Activated CD4-positive, CD25-positive, alpha-beta regulatory T cell treated with anti-CD3 and anti-CD28 coated beads, Interleukin-2, amount 50 U/mL, for 72 hours (primary cell): Measurements from ENCODE around the gene GJC1.

Experiments used
- DNase-seq: peaks from one replicate; pipeline ENCODE4 v3.0.0; 2021

The GJC1 gene

DNA sequence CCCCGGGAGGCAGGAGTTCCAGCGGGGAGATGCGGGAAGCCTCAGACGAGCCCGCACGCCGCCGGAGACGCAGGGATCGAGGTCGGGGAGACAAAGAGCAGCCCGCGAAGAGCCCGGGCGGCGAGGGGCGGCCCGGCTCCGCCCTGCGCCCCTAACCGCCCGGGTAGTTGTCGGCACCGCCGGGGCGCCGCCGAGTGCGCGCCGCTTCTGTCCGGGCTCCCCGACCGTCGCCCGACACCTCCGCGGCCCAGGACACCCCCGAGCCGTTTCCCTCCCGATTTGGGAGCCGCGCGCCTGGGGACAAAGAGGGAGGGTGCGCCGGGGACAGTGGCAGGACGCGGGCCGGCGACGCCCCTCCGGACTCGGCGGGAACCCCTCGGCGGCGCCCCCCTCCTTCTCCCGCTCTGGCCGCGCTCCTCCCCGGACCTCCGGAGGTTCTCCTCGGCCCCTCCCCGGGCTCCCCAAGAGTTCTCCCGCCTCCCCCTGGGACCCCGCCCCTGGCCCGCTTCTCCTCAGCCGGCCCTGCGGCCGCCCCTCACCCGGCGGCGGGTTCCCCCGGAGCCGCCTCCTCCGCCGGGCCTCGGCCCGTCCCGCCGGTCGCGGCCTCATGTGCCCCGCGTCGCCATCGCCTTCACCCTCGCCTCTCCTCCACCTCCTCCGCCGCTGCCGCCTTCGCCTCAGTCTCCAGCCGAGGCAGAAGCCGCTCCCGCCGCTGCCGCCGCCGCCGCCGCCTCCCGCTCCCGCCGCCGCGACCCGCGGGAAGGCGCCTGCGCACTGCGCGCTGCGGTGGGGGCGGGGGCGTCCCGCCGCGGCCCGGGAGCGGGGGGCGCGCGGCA lies at the start of gene GJC1:
GJC1 (minus strand) TSS at position 765 of the 836 bp plus-strand sequence. CDS start 24,470 bp downstream, outside the sequence.
- peak; percentile 39 for DNase-seq

DNA sequence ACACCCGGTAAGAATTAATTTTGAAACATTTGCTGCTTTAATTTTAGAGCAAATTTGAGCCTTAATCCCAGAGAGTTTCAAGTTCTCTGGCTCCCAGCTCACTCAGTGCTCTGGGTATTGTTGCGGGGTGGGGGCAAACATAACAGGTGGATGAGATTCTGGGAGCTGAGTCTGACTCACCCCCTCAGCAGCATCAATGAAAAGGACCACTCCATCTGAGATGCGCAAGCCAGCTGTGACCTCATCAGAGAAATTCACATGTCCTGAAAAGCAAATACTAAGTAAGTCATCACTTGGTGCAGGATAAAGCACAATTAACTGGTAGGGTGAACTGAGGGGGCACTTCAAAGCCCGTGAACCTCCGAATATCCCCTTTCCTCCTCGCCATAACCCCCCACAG lies 49.3 kb upstream of the GJC1 start:
- DNase-seq: no peak

DNA sequence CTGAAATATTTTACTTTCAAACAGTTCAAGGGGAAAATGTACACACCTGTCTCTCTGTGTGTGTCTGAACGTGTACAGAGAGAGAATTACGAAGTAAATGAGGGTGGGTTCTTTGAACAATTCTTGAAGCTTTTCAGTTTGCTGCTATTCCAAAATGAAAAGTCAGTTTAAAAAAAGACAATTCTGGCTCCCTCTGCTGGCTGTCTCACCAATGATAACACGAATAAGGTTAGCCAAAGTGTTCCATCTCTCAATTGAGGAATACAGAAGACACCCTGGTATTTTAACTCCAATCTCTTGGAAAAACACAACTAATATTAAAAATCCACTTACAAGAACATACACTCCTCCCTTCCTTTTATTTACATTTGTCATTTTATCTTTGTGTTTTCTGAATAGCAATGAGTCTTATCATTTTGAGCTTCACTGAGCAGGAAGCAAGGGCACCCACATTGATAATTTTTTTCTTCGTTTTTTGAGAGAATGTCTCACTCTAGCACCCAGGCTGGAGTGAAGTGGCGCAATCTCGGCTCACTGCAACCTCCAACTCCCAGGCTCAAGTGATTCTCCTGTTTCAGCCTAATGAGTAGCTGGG lies 48.6 kb upstream of the GJC1 start:
- DNase-seq: no peak

DNA sequence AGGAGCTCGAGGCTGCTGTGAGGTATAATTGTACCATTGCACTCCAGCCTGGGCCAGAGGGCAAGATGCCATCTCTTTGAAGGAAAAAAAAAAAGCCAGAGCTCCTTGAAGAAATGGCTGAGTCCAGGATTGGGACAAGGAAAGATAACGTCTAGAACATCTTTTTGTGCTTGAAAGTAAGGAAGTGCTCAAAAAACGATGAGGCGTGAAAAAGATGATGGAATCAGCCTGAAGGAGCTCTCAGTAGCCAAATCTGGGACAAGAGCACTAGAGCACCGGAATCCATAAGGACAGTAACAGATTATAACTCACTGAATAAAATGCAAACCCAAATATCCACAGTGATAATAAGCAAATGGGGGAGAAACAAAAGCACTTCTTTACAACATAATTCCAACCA lies 47.0 kb upstream of the GJC1 start:
- DNase-seq: no peak

DNA sequence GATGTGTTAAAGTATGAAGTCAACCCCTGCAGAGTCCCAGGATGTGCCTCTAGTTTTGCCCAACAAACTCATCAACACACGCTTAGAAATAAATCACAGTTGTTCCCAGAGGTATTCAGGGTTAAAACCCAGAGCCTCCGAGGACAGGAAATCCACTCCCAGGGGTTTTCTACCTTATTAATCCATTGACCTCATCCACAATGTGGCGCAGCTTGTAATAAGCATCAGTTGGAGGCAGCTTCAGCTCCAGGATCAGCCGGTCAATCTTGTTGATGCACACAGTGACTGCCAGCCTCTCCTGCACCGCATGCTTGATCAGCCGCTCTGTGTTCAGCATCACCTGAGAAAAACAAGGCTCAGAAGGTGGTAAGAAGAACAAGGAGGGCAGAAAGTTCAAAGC lies 45.7 kb upstream of the GJC1 start:
- DNase-seq: no peak

DNA sequence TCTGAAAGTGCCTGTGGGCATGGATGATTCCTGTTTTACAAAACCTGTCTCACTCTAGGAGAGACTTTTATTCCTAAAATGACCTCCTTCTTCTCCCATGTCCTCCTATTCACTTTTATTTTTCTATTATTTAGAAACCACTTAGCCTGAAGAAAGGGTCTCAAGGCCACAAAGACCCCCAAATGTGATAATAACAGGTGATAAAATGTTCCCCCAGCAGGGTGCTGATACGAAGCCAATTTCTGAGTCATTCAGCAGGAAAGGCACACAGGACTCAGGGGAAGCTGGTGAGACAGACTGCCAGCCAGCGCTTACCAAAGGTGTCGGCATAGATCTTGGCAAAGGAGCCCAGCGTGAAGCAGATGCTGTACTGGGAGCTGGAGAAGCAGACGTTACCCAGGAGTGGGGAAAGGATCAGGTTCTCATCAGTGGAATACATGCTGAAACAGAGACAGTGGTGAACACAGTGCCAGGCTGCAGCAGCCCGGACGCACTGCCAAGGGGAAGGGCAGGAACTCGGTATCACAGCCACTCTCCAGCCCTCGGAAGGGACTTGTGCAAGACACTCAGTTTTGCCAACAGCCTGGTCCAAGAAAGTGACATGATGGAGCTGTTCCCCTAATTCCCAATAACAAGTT lies 42.2 kb upstream of the GJC1 start:
- DNase-seq: no peak

DNA sequence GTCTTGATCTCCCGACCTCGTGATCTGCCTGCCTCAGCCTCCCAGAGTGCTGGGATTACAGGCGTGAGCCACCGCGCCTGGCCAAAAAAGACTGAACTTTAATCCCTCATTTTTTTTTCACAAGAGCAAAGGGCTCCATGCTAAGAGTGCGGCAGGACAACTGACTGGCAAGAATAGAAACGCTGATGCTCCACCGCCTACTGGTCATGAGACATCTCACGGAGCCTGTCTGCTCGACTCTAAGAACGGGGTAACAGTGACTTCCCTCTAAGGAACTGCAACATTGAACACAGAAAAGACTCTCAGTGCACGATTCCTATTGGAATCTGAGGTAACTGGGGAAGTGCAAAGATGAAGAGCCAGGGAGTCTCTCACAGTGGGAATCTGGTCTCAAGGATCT lies 41.5 kb upstream of the GJC1 start:
- no peak for DNase-seq

DNA sequence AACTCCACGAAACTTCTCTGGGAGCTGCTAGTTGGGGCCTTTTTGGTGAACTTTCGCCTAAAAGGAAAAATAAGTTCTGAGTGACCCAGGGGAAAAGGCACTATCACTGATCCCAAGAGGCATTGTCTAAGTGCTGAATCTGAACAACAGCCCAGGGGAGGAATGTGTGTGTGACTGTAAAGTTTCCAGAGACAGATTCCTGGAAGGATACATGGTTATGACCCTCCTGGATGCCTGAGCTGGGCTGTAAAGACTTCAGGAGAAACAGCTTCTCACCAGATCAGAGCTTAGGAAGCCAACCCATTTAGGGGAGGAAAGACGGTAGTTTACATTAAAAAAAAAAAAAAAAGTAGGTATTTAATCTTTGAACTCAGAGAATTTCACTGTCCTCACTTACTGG lies 37.8 kb upstream of the GJC1 start:
- no peak for DNase-seq

DNA sequence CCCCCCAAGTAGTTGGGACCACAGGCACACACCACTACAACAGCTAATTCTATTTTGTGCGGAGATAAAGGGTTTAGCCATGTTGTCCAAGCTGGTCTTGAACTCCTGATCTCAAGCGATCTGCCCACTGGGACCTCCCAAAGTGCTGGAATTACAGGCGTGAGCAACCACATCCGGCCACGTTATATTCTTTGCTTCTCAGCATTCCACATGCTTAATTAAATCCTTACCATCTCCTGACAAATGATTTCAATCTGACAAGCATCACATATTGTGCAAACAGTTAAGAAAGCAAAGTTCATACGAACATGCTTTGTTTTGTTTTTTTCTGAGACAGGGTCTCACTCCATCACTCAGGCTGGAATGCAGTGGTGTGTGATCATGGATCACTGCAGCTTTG lies 35.8 kb upstream of the GJC1 start:
- no peak for DNase-seq

DNA sequence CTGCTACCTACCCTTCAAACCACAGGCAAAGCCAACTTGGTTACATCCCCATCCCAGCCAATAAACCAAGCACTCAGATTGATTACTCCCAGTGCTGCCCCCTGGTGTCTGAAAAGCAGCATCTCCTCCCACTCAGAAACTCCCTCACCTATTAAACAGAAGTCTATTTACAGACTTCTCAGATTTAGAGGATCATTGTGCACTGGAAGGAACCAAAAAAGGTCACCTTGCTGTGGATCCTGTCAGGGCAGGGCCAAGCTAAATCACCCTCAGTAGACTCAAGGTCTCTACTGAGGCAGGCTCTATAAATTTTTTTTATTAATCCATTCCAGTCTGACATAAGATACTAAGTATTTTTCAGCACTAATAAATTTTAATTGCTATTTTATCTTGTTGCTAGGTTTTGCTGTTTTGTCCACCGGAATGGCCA lies 35.2 kb upstream of the GJC1 start:
- DNase-seq: peak; percentile 65

DNA sequence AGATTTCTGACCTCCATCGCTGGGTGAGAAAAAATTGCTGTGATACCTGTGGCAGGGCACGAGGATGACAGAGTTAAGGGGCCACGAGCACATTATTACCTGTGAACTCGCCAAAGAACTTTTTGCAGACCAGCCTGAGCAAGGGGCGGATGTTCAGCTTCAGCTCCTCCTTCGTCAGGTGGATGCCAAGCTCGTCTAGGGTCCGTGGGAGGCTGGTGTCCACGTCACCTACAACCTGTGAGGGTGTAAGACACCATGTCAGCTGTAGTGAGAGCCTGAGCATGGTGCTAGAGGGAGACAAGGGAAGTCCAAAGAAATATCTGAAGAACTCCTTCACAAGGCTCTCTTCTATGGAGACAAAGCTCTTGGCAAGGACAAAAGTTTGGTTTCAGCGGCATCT lies 34.7 kb upstream of the GJC1 start:
- no peak for DNase-seq

DNA sequence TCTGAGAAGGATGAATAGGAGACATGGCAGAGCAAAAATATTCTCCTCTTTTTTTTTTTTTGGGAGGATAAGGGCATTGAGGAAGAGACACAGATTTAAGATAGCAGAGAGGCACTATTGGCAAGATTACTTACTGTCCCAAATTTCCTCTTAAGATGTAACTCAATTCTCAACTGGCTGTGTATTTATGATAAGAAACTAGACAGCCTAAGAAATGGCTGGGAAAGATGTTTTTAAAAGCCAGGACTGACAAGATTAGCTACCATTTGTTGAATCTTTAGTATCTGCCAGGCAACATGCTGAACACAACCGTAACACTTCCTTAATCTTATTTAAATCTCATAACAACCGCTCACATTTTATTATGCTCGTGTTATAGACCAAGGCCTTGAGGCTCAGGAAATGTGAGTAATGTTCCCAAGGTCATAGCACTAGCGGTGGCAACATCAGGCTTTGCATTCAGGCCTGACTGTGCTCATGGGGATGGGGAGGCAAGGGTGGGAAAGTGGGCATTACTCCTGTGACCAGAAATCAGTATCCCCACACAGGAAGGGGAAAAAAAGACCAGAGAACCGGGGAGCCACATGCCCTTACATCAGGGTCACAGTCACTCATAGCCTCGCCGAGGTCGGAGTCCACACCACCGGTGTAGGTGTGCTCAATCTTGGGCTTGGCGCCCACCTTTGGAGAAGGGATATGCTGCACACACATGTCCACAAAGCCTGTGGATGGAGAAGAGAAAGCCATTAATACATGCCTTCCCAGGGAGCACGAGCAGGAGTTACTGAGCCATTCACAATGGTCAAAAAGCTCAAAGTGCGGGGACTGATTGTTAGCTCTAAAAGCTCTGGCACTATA lies 33.2 kb upstream of the GJC1 start:
- no peak for DNase-seq

DNA sequence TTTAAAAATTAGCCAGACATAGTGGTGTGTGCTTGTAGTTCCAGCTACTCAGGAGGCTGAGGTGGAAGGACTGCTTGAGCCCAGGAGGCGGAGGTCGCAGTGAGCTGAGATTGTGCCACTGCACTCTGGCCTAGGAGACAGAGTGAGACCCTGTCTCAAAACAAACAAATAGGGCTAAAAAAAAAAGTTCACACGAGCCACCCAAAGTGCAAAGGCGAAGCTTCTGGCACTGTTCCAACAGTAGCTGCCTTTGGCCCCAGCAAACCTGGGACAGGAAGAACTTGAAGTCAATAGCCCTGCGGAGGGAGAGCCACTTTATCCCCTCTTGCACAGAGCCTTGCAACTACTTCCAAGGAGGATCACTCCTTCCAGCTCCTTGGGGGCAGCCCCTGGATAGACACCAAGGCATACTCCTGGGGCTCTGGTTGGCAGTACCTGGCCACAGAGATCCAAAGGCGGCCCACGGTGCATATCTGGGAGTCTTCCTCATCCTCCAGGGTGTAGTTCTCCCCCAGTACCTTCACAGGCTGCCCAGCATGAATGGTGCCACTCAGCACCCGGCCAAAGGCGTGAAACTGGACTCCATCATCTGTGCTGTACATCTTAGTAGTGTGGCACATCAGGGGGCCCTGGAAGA lies 32.3 kb upstream of the GJC1 start:
- no peak for DNase-seq

DNA sequence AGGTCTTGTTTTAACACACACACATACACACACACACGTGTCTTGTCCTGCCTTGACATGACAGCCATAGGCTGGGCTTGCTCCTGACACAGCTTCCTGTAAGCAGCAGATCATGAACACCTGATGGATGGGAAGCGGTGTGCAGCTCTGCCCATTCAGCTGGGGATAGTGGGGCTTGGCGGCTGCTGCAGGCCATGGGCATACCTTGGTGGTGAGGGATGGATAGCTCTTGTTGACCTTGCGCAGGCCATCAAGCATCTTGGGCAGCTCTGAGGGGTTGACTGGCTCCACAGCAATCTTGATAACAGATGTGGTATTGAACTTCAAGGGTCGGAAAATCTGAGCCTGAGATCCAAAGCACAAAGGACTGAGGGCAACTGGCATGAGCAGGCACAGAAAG lies 29.6 kb upstream of the GJC1 start:
- no peak for DNase-seq

DNA sequence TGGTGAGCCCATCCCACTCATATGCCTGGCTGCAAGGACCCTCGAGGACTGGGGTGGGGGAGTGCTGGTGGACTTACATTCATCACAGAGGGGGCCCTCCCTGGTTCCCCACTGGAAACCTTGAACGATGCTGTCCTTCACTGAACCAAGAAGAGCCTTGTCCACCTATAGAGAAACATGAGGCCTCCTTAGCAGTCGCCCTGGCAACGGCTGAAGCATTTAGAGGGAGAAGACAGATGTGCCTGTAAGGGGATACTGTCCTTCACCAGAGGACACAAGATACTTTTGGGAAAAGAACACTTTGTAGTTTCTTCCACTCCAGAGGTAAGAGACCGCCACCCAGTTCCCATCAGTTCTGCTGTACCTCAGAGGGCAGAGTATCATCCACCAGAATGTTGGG lies 24.1 kb upstream of the GJC1 start:
- no peak for DNase-seq

DNA sequence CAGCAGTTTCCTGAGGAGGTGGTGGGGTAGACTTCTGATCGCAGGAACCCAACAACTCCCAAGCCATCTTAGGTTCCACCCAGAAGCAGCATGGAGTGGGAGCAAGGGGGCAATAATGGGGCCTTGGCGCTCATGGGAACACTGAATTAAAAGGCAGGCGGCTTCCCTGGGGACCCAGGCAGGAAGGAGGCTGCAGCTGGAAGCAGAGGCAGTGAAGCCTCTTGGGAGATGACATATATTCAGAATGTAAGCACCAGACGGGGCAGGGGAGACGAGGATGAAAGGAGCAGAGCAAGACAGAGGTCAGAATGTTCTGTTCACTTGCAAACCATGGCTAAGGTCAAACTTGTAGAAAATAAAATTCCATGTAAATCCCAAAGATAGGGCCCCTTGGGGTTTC lies 20.5 kb upstream of the GJC1 start:
- DNase-seq: no peak

DNA sequence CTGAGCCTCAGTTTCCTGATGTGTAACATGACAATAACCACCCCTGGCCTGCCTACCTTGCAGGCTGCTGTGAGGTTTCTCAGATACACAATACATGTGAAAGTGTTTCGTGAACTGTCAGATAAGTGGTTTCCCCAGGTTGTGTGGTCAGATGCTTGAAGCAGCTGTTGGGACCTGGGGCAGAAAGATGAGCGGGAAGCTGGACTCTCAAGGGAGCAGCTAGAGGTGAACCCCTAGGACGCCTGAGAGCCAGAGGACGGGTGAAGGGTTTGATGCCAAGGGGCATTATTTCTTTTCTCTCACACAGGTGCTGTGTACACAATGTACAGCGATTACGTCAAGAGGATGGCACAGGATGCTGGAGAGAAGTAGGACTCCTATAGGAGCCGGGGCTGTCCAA lies 19.9 kb upstream of the GJC1 start:
- DNase-seq: no peak

DNA sequence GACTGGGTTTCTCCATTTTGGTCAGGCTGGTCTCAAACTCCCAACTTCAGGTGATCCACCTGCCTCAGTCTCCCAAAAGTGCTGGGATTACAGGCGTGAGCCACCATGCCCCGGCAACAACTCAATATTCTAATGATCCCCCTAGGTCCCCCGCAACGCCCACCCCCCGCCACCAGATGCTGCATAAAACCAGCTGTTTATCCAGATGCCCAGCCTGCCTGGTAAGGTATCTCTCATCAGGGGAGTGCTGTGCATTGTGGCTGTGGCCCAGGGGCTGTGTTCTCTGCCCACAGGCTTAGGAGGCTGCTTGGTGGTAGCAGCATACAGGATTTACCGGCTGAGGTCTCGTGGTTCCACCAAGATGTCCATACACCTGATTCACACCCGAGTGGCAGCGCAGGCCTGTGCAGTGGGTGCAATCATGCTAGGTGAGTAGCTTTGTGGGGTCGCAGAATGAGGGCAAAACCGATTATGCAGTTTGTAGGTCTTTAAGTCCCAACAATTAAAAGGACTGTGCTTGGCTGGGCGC lies 18.9 kb upstream of the GJC1 start:
- no peak for DNase-seq

DNA sequence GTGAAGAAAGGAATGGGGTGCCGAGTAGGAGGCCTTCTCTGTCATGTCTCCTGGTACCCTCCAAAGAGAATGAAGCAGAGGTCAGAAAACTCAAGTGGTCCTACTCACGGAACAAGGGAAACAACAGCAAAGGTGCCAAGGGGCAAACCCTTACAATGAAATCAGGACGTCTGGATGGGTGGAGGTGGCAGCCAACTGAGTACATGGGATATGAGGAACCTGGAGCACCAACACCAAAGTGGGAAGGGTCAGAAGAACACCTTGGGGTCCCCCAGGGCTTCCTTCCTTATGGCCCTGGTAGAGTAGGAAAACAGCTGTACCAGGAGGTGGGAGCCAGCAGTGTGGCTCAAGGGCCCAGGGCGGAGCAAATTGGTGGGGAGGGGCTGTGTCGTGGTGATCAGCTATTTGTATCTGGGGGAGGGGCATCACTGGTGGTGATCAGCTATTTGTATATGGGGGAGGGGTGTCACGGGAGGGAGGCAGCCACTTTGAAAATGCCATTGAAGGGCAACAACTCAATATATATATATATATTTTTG lies 18.2 kb upstream of the GJC1 start:
- DNase-seq: no peak

DNA sequence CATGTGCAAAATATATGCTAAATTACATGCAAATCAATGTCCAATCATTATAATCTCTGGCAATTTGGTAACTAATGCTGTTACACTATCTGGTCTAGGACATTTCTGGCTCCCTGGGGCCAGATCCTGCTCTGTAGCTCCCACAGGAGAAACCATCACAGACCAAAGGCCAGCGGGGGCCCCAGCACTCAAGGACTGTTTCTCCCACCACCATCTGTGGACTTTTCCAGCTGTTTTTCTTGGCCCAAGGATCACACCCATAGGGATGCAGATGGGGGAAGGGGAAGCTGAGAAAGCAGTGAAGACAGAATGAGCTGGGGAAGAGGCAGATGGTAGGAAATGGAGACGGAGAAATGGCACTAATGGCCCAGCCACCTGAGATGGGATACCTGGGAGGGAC lies 17.5 kb upstream of the GJC1 start, which contains the start of gene HIGD1B:
HIGD1B (plus strand) TSS at position 298 of the 400 bp plus-strand sequence. CDS start 270 bp downstream, outside the sequence.
- no peak for DNase-seq

DNA sequence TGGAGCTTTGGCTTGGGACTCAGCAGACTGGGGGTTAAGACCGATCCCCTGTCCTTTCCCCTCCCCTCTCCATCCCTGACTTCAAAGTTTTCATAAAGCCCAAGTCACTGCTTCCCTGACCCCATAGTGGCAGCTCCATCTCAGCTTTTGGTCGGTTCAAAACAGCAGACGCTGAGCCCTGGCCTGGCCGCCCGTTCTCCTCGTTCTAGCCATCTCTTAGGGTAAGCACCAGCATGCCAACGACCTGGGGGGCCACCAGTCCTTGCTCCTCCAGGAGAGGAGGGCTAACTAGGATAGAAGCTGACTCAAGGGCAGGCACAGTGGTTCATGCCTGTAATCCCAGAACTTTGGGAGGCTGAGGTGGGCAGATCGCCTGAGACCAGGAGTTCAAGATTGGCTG lies 16.1 kb upstream of the GJC1 start:
- DNase-seq: no peak

DNA sequence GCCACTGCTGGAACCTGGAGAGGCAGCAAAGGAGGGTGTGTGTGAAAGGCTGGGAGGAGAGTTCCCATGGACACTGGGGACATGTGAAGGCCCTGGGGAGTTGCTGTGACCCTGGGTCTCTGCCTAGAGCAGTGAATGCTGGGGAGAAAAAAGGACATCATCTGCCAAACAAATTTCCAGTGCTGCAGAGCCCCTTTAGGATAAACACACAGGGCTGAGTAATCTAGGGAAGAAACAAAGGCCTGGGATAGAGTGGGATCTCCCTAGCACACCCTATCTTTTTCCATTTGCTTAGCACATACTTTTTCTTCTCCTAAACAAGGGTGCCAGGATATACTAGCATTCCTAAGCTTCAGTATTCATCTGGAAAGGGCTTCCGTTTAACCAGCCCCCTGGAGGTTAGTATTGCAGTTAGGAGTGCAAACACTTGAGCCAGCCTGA lies 14.3 kb upstream of the GJC1 start:
- DNase-seq: no peak
